Activated CD4-positive, alpha-beta T cell treated with anti-CD3 and anti-CD28 coated beads, Interleukin-2, amount 50 U/mL, for 48 hours (primary cell): ENCODE measurements around the gene SLCO2A1.
"Not testable (repeated sequence)": the region's sequence is repeated elsewhere in the genome, so short reads cannot be mapped to it uniquely, and the experiment has no call there.

Experiments
- DNase-seq, 2 experiments: peaks; one replicate each; pipeline ENCODE4 v3.0.0-alpha.2; 2020

Gene SLCO2A1

DNA sequence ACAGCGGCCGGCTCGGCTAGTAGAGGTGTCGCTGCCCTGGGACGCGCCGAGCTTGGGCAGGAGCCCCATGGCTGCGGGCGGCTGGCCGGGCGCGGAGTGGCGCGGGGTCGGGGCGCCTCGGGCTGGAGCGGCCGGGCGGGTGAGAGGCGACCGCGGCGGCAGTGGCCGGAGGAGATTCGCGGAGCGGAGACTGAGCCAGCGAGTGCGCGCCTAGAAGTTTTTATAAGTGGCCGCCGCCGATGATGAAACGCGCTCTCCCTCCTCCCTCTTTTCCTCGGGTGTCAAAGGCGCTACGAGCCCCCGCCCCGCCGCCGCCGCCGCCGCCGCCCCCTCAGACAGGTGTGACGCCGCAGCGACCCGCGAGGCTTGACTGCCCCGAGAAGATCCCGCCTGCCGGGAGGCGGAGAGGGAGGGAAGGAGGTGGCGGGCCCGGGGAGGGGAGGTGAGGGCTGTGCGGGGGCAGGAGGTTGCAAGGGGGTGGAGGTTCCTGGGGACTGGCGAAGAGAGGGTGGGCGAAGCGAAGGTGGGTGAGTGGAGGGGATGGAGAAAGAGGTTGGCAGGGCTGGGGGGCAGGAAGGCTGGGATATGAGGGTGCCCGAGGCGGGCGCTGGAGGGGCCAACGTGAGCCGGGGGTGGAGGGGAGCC lies at the start of gene SLCO2A1:
Gene SLCO2A1, minus strand, starts transcription at position 192 of the 645 bp plus-strand sequence. Its CDS starts 123 bp downstream, at position 69.
- no peak for DNase-seq

GRCh38 chr3:134079111-134079547 lies 49.4 kb upstream of the SLCO2A1 start:
- DNase-seq: no peak

GRCh38 chr3:134078169-134078831 lies 48.6 kb upstream of the SLCO2A1 start:
- no peak for DNase-seq

GRCh38 chr3:134077649-134078161 lies 48.0 kb upstream of the SLCO2A1 start:
- DNase-seq: no peak

DNA sequence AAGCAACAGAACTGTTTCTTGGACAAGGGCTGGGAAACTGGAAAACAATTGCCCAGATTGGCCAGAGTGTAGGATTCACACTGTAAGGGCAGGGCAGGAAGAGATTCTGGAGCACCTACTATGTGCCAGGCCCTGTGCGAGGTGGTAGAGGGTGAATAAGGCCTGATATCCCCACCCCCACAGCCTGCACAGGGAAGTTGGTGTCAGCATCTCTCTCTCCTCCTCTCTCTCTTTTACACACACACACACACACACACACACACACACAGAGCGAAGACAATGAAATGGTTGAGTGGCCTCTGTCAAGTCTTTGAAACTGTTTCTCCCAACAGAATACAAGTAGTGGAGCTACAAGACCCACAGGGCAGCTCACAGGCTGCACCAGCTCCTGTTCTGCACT lies 47.1 kb upstream of the SLCO2A1 start:
- no peak for DNase-seq

- no peak for DNase-seq
Observed at GRCh38 chr3:134075846-134076245, 46.1 kb upstream of the SLCO2A1 start.

DNA sequence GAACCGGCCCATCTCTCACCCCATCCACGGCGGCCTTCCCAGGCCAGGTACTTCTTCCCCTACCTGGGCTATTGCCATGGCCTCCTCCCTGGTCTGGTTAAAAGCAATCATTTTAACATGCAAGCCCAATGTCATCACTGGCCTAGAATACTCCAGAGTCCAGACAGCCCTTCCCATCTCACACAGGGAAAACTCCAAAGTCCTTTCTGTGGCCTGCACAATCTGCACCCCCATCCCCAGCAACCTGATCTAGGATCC lies 45.8 kb upstream of the SLCO2A1 start:
- no peak for DNase-seq

- DNase-seq: no peak
Observed at GRCh38 chr3:134074790-134075567, 45.3 kb upstream of the SLCO2A1 start.

- DNase-seq: no peak
Observed at GRCh38 chr3:134074001-134074789, 44.5 kb upstream of the SLCO2A1 start.

- no peak for DNase-seq
Observed at GRCh38 chr3:134073583-134073945, 43.8 kb upstream of the SLCO2A1 start.

DNA sequence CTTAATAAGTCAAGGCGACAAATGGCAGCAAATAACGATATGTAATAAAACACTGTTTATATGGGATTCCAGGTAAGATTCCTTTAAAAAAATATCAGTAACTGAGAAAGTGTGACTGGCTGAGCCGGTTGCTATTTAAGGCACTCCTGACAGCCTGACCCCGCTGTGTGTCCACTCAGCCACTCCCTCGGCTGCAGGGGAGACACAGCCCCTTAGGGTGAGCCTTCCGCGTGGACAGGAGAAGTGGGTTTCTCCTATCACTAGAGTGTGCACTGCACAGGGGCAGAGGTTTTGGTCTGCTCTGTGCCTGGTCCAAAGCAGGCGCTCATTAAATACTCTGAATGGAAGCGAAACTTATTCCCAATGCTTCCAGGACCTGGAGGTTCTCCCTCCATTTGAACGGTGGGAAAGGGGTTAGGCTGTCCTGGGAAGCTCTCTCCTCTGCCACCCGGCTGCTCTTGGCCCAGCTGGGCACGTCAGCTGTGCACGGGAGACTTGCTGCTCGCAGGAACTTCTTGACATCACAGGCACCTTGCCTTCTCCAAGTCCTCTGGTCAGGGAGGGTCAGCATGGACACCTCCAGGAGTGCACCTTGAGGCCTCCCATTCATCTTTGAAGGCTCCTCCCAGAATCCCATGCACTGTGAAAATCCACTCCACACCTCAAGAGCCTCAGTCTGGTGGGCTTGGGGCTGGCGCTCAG lies 43.3 kb upstream of the SLCO2A1 start:
- no peak for DNase-seq

DNA sequence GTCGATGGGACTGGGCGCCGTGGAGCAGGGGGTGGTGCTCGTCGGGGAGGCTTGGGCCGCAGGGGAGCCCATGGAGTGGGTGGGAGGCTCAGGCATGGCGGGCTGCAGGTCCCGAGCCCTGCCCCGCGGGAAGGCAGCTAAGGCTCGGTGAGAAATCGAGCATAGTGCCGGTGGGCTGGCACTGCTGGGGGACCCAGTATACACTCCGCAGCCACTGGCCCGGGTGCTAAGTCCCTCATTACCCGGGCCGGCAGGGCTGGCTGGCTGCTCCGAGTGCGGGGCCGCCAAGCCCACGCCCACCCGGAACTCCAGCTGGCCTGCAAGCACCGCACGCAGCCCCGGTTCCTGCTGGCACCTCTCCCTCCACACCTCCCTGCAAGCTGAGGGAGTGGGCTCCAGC lies 40.6 kb upstream of the SLCO2A1 start:
- not testable (repeated sequence) for DNase-seq

DNA sequence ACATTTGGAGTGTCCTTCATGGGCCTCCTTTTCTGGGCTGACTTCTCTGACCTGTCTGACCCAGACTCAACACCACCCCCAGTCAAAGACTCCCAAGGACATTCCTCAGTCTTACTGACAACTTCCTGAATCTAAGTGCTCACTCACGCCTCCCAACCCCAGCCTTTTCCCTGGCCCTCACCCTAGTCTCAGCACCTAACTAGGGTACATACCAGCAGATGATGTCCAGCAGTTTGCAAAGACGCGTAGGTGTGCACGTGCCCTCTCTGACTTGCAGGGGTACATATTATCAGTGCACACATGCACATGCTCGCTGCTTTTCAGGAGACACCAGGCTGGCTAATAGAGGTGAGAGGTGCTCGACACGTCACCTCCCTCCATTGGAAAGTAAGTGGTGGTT lies 38.7 kb upstream of the SLCO2A1 start:
- no peak for DNase-seq

DNA sequence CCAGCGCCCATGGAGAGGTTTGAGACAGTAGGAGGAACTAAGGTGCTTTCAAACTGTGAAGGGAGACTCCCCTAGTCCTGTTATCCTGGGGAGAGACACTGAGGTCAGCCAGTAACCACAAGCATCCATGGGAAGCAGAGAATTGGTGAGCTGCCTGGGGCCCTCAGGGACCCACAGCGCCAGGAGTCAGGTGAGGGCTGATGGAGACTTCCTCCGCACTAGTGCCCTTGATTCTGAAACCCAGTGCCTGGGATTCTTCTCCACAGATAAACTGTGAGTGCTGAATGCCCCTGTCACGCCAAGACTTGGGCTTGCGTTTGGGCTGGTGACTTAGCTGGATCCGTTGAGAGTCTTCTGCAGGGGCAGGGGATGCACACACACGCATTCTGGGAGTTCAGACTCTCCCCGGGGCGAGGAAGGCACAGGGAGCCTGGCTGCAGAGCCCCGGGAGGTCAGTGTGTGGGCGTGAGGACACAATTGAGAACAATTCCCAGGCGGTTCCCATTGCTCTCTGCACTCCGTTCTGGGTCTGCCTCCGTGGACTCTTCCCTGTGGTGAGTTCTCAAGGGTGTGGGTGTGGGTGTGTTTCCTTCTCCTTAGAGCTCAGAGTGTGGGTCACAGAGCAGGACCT lies 37.9 kb upstream of the SLCO2A1 start:
- DNase-seq: no peak

DNA sequence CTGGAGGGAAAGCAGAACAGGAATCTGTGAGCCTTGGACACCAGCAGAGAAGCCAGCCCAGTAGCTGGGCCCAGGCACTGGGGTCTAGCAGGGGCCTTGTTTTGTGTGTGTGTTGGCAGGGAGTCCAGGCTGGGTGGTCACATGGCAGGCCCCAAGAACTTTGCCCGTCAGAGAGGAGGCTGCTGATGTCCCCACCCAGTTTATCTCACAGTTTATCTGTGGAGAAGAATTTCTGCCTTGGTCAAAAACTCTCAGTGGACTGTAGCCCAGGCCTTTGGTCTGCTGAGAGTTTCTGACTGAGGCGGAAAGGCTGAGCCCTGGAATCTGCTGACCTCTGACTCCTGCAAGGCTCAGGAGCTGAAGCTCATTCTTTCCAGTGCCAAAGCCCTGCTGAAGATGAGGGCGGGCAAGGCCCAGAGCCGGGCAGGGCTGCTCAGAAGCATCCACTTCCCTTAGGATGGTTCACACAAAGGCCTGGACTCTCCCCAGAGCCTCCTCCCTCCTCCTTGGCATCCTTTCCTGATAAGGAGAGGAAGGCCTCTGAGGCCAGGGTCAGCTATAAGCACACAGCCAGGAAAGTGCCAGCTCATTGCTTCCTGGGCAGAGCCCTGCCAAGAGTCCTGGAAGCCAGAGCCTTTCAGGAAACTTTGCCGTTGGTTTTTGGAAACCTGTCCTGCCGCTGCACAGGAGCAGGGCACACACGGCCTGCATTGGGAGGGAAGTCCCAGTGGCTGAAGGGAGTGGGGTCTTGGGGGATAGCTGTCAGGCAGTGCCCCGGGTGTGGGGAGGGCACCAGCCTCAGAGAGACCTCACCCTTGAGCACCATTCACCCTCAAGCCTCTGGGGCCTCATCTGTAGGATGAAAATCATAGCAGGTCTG lies 37.2 kb upstream of the SLCO2A1 start:
- DNase-seq: no peak

GRCh38 chr3:134066158-134066541 lies 36.4 kb upstream of the SLCO2A1 start:
- DNase-seq: no peak

DNA sequence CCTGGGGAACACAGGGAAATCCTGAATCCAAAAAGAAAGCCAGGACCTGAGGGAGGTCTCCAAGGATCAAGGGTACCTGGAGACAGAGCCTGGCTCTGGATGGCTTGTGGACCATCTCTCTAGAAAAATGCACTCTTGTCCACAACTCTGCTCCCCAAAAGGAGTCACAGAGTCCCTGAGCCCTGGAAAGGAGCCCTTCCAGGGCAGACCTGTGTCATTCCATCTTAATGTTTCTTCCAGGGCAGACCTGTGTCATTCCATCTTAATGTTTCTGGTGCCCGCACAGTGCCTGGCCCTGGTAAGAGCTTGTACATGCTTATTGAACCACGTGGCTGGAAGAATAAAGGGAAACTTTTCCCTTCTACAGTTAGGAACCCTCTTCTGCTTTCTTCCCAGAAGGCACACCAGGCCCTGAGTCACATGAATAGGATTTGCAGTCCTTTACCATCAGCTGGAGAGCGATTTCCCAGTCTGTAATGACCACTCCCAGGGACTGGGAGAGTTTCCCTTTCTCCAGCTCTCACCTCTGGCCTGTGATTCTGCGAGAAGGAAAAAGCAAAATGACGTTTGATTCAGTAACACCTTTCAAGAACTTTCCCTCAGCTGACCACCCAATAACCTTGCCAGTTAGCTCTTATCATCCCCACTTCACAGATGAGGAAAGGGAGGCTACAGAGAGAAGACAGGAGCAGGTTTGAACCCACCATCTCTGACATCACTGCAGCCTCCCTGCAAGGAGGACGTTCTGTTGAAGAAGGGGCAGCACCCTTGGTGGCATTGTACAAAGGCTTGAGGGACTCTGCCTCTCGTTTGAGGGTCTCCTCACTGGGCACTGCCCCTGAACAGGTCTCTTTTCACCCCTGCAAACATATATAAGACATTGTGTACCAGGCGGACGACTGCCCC lies 35.8 kb upstream of the SLCO2A1 start:
- no peak for DNase-seq

GRCh38 chr3:134064081-134064480 lies 34.4 kb upstream of the SLCO2A1 start:
- no peak for DNase-seq

- no peak for DNase-seq
Observed at GRCh38 chr3:134061401-134061800, 31.7 kb upstream of the SLCO2A1 start.
